A549 treated with CpdA at 1 μM for 4 hours (cell line): Measurements from ENCODE around the gene ZNF37A. TPM values are rescaled to one million over a fixed set of nuclear protein-coding genes. Genes with fewer than 3 reads are reported as not detected.

Experiments
- total RNA-seq: library from RNA; stranded (reverse); fragments of 200-300 nt; extraction: Qiagen RNA extraction; gene quantifications from 5 replicates; pipeline ENCODE4 v1.2.3, GENCODE V29; 2022; ENCODE audit warnings: low read depth

ZNF37A gene
- 5.1 to 7.5 TPM (median 6.6 TPM) in 5 replicates for total RNA-seq

GRCh38 chr10:38094158-38094926 lies at the start of gene ZNF37A:
ZNF37A (plus strand) TSS chr10:38094337; CDS start chr10:38096618, 2,281 bp downstream.

Other genes with a start within 250 kb of the ZNF37A start
- 3.9 to 4.7 TPM (median 4.3 TPM) in 5 replicates for gene ZNF248, start 236.7 kb upstream of the ZNF37A start, total RNA-seq
- 1.2 to 2.3 TPM (median 1.7 TPM) in 5 replicates for gene ZNF25, start 117.7 kb upstream of the ZNF37A start, total RNA-seq
- 7.1 to 9.6 TPM (median 9.1 TPM) in 5 replicates for gene ZNF33A, start 83.7 kb upstream of the ZNF37A start, total RNA-seq